Vagina (tissue), 2 donors: Measurements from ENCODE around the gene KRTAP12-2.

Experiments
- POLR2A ChIP-seq, 2 donors: fragments of 450-650 bp; IDR thresholded peaks; one replicate each; pipeline ENCODE4 v1.6.1; 2017; ENCODE audit warnings: antibody characterized with exemption in 2 of 2, mild to moderate bottlenecking in 2 of 2, moderate library complexity in 2 of 2
- TF ChIP-seq, protein P1 (sequence below), 3 experiments: fragments of 450-650 bp in 2 of 3; fragments of 200-600 bp in 1 of 3; sonication (generic) in 1 of 3; IDR thresholded peaks; one replicate each; pipeline ENCODE4 v1.5.1; 2017 to 2019; ENCODE audit warnings: antibody characterized with exemption in 3 of 3, mild to moderate bottlenecking in 2 of 3, moderate library complexity in 2 of 3

DNA sequence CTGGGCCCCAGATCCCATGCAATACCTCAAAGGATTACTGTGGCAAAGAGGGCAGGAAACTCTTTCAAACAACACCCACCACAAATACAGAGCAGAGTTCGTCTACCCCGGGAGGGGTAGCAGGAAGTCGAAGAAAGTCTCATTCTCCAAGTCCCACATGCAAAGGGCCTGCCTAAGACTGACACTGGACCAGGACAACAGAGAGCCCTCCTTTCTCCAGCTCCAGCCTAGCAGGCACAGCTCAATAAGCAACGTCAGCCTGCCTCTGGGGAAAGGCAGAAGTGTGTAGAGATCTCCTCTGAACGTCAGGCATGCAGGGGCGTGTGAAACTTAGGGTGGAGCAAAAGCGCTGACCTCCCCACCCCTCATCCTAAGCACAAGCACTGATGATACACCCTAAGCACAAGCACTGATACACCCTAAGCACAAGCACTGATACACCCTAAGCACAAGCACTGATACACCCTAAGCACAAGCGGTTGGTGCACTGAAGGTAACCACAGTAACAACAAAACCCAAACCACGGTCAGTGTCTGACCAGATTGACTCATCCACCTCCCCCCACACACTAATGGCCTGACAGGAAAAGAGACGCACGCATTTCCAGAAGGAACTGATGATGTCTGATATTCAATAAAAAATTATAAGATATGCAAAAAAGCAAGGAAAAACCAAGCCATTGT is 7.7 kb downstream of the KRTAP12-2 start:
- TF ChIP-seq POLR2A (IDR thresholded peaks at IDR 0.05), result no peak
- TF ChIP-seq, protein P1, sequence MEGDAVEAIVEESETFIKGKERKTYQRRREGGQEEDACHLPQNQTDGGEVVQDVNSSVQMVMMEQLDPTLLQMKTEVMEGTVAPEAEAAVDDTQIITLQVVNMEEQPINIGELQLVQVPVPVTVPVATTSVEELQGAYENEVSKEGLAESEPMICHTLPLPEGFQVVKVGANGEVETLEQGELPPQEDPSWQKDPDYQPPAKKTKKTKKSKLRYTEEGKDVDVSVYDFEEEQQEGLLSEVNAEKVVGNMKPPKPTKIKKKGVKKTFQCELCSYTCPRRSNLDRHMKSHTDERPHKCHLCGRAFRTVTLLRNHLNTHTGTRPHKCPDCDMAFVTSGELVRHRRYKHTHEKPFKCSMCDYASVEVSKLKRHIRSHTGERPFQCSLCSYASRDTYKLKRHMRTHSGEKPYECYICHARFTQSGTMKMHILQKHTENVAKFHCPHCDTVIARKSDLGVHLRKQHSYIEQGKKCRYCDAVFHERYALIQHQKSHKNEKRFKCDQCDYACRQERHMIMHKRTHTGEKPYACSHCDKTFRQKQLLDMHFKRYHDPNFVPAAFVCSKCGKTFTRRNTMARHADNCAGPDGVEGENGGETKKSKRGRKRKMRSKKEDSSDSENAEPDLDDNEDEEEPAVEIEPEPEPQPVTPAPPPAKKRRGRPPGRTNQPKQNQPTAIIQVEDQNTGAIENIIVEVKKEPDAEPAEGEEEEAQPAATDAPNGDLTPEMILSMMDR (IDR thresholded peaks at IDR 0.05), result no peak
